GM12872 (cell line): ENCODE results near the gene A4GALT.

Experiments used
- CTCF ChIP-seq: IDR thresholded peaks from 3 replicates; pipeline ENCODE4 v1.5.1; 2011; ENCODE audit warnings: low read depth, mild to moderate bottlenecking, low read length, moderate library complexity; ENCODE audit not compliant: insufficient read depth

Gene A4GALT

GRCh38 chr22:42664976-42665831 lies 55.5 kb downstream of the A4GALT start:
- TF ChIP-seq CTCF: no peak

GRCh38 chr22:42661985-42662831 lies 58.5 kb downstream of the A4GALT start:
- peak; percentile 89 for TF ChIP-seq CTCF

GRCh38 chr22:42656578-42656977 lies 64.1 kb downstream of the A4GALT start:
- no peak for TF ChIP-seq CTCF

GRCh38 chr22:42655693-42656092 lies 65.0 kb downstream of the A4GALT start:
- TF ChIP-seq CTCF: no peak

- no peak for TF ChIP-seq CTCF
These were observed 66.1 kb downstream of the A4GALT start for GRCh38 chr22:42654436-42655073.

- TF ChIP-seq CTCF: no peak
These were observed 66.7 kb downstream of the A4GALT start for GRCh38 chr22:42653999-42654398.

- TF ChIP-seq CTCF: no peak
These were observed 69.5 kb downstream of the A4GALT start for GRCh38 chr22:42651134-42651533.
